ENCODE data around the gene VAT1.
"Not testable (repeated sequence)": the region's sequence is repeated elsewhere in the genome, so short reads cannot be mapped to it uniquely, and the experiment has no call there.

The VAT1 gene

GRCh38 chr17:43006639-43007551, 15.3 kb downstream of the VAT1 start, which contains the start of gene IFI35:
IFI35 (plus strand) TSS chr17:43006784; CDS start chr17:43006948, 164 bp downstream.
- DNase-seq (ENCODE audit: low read depth in 2 of 2), result peak; percentile 72 to 79

GRCh38 chr17:43003542-43004172, 18.5 kb downstream of the VAT1 start:
- DNase-seq (ENCODE audit: low read depth in 2 of 2), result no peak

DNA sequence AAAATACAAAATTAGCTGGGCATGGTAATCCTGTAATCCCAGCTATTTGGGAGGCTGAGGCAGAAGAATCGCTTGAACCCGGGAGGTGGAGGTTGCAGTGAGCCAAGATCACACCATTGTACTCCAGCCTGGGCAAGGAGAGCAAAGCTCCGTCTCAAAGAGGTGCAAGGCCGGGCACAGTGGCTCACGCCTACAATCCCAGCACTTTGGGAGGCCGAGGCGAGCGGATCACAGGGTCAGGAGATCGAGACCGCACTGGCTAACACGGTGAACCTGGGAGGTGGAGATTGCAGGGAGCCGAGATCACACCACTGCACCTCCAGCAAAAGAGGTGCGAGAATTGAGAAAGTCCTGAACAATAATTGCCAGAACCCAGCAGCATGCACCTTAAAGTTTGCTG, 21.3 kb downstream of the VAT1 start:
- not testable (repeated sequence) for DNase-seq (ENCODE audit: low read depth in 2 of 2)

DNA sequence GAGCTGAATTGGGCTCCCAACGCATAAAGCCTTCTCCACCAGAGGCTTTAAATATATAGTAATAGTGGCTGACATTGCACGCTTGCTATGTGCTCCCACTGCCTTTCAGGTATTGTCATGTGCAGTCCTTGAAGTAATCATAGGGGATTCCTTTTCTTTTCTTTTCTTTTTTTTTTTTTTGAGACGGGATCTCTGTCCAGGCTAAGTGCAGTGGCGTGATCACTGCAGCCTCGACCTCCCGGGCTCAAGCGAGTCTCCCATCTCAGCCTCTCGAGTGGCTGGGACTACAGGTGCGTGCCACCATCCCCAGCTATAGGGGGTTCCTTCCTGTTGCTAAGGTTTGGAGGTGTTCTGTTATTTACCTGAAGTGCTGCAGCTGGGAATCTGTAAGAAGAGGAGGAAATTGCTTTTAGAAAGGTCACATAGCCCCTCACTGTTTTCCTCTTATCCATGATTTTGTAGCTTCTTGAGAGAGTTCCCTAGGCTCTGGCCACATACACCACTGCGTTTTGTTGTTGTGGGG, 23.1 kb downstream of the VAT1 start:
- no peak for DNase-seq (ENCODE audit: low read depth in 2 of 2)

DNA sequence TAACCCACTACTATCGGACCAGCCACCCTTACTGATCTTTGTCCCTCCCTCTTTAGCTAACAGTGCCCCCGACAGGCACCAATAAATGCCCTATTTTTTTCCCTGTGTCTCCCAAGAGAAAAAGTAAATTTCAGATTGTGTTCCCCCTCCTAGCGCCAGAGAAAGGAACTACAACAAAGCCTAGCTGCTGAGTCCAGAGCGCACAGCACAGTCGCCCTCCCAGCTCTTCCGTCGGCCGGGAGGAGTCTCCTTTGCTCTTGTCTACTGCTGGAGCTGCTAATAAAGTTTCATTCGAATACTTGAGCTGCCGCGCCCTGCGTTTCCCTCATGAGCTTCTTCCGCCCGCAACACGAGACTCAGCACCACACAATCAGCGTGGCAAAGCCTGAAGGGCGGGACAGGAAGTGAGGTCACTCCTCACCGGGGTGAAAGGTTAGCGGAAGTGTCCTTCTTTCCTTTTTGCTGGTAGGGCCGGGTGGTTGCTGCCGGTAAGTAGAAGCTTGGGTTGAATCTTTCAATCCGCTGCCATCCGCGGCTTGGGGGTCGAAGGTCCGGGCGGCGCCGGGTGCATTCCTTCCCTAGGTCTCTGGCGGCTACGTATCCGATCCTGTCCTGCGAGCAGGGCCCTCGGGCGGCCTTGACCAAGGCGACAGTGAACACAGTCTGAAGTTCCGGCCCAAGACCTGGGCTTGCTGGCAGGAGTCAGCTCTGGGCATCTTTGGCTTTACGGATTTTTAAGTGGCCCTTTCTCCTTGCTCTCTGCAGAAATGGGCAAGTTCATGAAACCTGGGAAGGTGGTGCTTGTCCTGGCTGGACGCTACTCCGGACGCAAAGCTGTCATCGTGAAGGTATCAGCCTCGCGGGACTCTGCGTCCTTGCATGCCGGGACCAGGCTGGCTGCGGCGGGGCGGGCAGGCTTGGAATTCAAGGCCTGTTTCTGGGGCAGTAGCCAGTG, 23.9 kb downstream of the VAT1 start, which contains the start of gene RPL27:
TSS of gene RPL27 (plus strand) at position 436 of the 955 bp plus-strand sequence. CDS start at position 768, 332 bp downstream.
- peak; percentile 93 to 97 for DNase-seq (ENCODE audit: low read depth in 2 of 2)

DNA sequence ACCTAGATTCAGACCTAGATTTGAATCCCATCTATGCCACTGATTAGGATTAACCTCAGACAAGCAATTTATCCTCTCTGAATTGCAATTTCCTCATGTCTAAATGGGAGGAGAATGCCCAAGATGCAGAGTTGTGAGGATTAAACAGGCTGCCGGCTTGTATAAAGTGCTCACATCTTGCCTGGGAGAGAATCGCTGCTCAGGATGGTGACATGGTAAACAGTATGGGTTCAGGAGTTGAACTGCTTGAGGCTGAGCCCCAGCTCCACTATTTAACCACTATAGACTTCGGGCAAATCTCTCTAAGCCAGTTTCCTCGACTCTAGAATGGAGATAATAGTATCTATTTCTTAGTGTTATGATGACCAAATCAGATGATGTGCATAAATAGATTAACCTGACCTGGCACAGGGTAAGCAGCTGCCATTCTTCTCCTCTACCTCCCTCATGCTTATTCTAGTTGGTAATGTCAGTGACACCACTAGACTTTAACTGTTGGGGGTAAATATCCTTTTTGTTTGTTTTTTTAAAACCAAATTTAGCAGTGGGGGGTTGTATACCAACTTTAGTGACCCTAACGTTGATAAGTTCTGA, 24.7 kb downstream of the VAT1 start:
- no peak for DNase-seq (ENCODE audit: low read depth in 2 of 2)

- not testable (repeated sequence) for DNase-seq (ENCODE audit: low read depth in 2 of 2)
Measured at GRCh38 chr17:42993913-42994312, 28.3 kb downstream of the VAT1 start.

DNA sequence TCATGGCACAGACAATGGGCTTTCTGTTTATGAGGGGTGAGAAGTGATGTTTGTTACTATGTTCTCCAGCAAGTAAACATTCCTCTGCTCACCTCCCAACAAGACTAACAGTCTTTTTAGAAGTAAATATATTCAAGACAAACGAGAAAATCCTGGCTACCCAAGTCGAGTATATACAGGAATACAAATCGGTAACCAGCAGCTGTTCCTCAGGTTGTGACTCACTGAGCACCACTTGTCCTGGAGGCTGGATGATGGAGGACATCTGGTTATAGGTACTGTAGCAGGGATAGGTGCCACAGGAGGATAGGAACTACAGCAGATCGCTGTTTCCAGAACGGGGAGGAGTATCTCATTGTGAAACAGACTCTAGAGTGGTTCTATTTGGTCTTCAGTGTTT, 29.3 kb downstream of the VAT1 start:
- no peak for DNase-seq (ENCODE audit: low read depth in 2 of 2)

DNA sequence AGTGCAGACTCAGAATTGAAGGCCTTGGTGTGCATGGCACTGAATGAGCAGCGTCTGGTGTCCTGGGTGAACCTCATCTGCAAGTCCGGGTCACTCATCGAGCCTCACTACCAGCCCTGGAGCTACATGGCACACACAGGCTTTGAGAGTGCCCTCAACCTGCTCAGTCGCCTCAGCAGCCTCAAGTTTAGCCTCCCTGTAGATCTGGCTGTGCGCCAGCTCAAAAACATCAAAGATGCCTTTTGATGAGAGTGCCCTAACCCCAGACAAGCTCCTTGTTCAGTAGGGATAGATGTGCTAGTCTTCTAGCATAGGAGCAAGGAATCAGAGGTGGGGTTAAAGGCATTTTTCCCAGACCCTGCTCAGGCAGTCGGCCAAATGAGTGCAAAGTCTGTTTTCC, 30.7 kb downstream of the VAT1 start:
- no peak for DNase-seq (ENCODE audit: low read depth in 2 of 2)

- no peak for DNase-seq (ENCODE audit: low read depth in 2 of 2)
Measured at GRCh38 chr17:42989726-42990652, 32.2 kb downstream of the VAT1 start.

GRCh38 chr17:42989141-42989540, 33.0 kb downstream of the VAT1 start:
- DNase-seq (ENCODE audit: low read depth in 2 of 2), result no peak

GRCh38 chr17:42985225-42985624, 37.0 kb downstream of the VAT1 start:
- no peak for DNase-seq (ENCODE audit: low read depth in 2 of 2)

GRCh38 chr17:42982266-42982665, 39.9 kb downstream of the VAT1 start:
- DNase-seq (ENCODE audit: low read depth in 2 of 2), result no peak

DNA sequence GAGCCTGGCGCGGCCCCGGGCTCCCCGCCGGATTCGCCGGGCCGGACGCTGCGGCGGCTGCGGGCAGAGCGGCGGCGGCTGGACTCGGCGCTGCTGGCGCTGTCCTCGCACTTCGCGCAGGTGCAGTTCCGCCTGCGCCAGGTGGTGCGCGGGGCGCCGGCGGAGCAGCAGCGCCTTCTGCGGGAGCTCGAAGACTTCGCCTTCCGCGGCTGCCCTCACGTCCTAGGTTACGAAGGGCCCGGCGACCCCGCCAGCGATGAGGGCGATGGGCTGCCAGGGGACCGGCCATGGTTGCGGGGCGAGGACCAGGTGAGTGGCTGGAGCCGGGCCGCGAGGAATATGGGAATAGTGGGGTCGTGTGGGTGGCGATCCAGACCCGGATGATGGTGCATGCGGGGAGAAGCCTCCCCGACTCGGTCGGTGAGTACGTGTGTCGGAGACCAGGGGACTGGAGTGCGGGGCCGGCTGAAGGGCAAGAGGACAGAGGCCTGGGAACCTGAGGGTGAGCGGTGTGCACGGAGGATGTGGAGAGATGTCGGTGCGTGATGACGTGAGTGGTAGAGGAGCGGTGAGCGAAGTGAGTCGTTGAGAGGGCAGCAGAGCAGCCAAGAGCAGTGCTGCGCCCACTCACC, 41.3 kb downstream of the VAT1 start:
- DNase-seq (ENCODE audit: low read depth in 2 of 2), result peak; percentile 21 to 43

DNA sequence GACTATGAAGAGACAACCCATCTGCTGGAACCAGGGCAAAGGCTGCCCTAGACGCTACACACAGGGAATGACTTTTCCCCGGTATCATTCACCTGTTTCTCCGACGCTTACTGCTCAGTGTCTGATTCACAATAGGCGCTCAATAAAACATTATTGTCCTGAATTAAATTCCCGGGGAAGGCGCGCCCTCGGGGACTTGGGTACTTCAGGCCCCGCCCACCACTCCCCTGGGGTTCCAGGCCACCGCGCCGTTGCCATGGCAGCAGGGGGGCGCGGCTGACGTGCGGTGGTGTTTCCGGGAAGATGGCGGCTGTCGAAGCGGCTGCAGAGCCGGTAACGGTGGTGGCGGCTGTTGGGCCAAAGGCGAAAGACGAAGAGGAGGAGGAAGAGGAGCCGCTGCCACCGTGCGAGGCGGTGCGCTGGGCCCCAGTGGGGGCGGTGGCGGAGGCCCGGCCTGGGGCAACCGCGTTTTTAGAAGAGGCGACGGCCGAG, 41.9 kb downstream of the VAT1 start, which contains the start of gene RUNDC1:
TSS of gene RUNDC1 (plus strand) at position 292 of the 492 bp plus-strand sequence. CDS start at position 304, 12 bp downstream.
- DNase-seq (ENCODE audit: low read depth in 2 of 2), result peak; percentile 86 to 88

DNA sequence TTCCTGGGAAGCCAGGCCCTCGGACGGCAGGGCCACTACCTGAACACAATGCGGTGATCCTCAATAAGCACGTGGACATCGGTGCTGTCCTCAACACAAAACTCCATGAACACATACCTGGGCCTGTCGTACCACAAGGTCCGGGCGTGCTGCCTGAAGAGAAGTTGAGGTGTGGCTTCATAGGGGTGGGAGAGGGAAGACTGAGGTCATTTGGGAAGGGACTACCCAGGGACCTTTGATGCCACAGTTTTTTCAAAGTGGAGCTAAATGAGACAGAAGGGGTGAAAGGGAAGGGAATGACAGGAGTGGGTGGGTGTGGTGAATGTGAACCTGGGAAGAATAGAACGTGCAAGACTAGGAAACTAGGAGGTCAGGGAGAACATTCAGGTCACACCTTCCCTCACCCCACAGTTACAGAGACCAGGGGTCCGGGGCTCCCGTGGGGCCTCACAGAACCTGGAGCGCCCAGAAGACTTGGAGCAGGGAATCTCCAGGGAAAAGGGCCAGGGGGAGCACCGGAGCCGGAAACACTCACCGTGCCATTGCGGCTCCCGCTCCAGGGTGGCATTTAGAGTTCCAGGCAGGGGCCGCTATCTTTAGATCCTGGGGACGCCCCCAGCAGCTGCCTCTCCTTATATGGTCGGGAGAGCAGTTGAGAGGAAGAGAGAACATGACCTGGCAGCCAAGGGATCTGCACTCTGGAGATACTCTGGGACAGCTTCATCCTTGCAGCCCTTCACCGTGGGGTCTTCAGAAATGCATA, 42.5 kb downstream of the VAT1 start, which contains the start of gene PTGES3L:
TSS of gene PTGES3L (minus strand) at position 570 of the 763 bp plus-strand sequence. CDS start at position 543, 27 bp downstream.
- no peak for DNase-seq (ENCODE audit: low read depth in 2 of 2)

DNA sequence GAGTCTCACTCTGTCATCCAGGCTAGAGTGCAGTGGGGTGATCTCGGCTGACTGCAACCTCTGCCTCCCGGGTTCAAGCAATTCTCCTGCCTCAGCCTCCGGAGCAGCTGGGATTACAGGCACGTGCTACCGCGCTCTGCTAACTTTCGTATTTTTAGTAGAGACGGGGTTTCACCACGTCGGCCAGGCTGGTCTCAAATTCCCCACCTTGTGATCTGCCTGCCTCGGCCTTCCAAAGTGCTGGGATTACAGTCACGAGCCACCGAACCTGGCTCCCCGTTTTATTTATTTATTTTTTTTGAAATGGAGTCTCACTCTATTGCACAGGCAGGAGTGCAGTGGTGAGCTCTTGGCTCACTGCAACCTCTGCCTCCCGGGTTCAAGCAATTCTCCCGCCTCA, 46.5 kb downstream of the VAT1 start:
- not testable (repeated sequence) for DNase-seq (ENCODE audit: low read depth in 2 of 2)

- no peak for DNase-seq (ENCODE audit: low read depth in 2 of 2)
Measured at GRCh38 chr17:42975265-42975664, 46.9 kb downstream of the VAT1 start.
